ENCODE data around the gene HUS1B.

- TF ChIP-seq, protein P1, sequence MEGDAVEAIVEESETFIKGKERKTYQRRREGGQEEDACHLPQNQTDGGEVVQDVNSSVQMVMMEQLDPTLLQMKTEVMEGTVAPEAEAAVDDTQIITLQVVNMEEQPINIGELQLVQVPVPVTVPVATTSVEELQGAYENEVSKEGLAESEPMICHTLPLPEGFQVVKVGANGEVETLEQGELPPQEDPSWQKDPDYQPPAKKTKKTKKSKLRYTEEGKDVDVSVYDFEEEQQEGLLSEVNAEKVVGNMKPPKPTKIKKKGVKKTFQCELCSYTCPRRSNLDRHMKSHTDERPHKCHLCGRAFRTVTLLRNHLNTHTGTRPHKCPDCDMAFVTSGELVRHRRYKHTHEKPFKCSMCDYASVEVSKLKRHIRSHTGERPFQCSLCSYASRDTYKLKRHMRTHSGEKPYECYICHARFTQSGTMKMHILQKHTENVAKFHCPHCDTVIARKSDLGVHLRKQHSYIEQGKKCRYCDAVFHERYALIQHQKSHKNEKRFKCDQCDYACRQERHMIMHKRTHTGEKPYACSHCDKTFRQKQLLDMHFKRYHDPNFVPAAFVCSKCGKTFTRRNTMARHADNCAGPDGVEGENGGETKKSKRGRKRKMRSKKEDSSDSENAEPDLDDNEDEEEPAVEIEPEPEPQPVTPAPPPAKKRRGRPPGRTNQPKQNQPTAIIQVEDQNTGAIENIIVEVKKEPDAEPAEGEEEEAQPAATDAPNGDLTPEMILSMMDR (IDR thresholded peaks at IDR 0.05), result no peak
- TF ChIP-seq EP300 (IDR thresholded peaks at IDR 0.05), result no peak
Measured at GRCh38 chr6:622462-622861, 34.4 kb downstream of the HUS1B start.

All from esophagus muscularis mucosa (tissue), 3 donors.